TTC549 (cell line): Measurements from ENCODE around the gene ZNF410.
A peak's percentile ranks its signal among the peaks of the same experiment; 100 is the strongest.
"Not testable (repeated sequence)": the region's sequence is repeated elsewhere in the genome, so short reads cannot be mapped to it uniquely, and the experiment has no call there.

Experiments
- FAIRE-seq: peaks from 2 replicates; lab custom pipeline; 2012; peaks lifted over from hg19 to GRCh38; lab: Jason Lieb, UNC

Gene ZNF410, protein sequence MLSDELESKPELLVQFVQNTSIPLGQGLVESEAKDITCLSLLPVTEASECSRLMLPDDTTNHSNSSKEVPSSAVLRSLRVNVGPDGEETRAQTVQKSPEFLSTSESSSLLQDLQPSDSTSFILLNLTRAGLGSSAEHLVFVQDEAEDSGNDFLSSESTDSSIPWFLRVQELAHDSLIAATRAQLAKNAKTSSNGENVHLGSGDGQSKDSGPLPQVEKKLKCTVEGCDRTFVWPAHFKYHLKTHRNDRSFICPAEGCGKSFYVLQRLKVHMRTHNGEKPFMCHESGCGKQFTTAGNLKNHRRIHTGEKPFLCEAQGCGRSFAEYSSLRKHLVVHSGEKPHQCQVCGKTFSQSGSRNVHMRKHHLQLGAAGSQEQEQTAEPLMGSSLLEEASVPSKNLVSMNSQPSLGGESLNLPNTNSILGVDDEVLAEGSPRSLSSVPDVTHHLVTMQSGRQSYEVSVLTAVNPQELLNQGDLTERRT

DNA sequence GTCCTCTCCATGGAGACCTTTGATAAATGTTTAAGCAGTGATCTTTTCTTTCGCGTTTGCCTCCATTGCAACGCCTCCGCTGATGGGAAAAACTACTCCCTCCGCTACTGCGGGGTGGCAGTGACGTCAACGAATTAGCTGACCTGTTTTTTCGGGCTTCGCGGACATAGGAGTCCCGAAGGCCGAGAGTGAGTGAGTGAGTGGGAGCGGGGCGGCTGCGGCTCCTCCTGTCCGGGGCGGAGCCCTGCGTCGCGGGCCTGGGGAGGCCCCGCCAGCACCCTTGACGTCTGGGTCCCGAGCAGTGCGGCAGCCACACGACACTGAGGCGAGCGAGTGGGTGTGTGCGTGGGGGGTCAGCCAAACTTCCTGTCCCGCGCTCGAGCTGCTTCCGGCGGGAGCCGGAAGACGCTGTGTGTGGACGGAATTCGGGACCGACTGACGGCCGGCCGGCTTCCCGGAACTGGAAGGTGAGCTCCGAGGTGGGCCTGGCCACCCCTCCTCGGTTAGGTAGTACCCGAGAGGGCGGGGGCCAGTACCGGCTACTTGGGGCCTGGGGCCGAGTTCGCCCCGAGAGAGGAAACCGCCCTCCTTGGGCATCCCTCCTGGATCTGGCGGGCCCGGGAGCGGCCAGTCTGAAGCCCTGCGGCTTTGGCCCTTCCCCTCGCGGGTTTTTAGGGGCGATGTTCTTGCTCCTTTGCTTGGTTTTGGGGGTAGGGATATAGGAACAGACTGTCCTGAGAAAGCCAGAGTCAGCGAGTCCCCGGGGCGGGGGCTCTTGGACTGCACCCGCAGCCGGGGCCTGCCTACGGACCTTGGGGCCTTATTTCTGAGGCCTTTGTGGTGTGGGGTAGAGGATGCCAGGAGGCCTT lies at the start of gene ZNF410:
Gene ZNF410, plus strand, starts transcription at position 411 of the 869 bp plus-strand sequence. CDS start 5,317 bp downstream, outside the sequence.
- peak; percentile 79 for FAIRE-seq

DNA sequence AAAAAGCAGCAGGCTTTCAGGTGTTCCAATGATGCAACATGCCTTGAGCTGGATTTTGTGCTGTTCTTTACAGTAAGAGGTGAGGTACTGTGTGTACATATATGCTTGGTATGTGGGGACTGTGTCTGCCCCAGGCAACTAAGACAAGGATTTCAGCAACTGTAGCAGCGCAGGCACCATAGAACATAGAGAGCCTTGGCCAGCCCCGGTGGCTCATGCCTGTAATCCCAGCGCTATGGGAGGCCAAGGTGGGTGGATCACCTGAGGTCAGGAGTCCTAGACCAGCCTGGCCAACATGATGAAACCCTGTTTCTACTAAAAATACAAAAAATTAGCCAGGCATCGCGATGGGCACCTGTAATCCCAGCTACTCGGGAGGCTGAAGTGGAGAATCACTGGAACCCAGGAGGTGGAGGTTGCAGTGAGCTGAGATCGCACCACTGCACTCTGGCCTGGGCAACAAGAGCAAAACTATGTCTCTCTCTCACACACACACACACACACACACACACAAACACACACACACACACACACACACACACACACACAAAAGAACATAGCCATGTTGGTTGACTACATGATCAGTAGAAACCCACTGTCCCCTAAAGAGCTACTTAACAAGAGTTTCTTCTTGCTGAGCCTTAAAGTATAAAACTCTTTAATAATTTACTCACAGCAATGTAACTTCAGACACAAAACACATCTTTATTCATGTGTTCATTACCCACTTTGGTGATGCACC lies 48.2 kb upstream of the ZNF410 start:
- not testable (repeated sequence) for FAIRE-seq

DNA sequence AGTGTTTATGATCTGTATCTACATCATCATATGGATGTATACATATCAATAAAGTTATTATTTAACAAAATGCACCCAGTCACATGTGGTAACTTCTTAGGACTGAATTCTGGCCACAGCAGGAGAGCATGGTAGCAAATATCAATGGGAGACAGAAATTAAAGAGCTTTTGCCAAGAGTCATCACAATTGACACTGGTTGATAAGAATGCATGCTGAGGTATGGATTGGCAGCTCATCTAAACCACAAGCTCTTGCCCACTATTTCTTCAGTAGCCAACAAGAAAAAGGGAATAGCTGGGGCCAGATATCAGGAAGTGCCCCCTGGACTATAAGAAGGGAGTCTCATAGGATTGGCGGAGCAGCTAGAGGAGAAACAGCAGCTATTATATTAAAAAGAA lies 44.5 kb upstream of the ZNF410 start:
- FAIRE-seq, result no peak

DNA sequence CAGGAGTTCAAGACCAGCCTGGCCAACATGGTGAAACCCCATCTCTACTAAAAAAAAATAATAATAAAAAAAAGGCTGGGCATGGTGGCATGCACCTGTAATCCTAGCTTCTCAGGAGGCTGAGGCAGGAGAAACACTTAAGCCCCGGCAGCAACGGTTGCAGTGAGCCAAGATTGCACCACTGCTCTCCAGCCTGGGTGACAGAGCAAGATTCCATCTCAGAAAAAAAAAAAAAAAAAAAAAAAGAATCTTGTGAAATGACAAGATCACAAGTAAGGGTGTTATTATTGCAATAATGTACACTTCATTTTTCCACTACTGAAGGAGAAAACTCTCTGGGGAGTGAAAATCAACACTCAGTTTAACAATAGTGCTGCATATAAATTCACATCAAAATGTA lies 43.8 kb upstream of the ZNF410 start:
- no peak for FAIRE-seq

DNA sequence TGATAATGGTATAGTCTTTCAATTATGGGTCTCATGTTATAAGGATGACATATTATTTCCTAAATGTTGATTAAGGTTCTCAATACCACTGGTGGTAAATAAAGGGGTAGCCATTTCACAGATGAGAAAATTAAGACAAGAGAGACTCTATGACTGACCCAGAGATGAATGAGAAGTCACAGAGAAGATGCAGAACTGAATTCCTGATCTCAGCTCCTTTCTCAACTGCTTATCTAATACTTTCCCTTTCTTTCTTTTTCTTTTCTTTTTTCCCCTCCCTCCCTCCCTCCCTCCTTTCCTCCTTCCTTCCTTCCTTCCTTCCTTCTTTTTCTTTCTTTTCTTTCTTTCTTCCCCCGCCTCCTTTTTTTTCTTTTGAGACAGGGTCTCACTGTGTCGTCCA lies 43.4 kb upstream of the ZNF410 start:
- no peak for FAIRE-seq

DNA sequence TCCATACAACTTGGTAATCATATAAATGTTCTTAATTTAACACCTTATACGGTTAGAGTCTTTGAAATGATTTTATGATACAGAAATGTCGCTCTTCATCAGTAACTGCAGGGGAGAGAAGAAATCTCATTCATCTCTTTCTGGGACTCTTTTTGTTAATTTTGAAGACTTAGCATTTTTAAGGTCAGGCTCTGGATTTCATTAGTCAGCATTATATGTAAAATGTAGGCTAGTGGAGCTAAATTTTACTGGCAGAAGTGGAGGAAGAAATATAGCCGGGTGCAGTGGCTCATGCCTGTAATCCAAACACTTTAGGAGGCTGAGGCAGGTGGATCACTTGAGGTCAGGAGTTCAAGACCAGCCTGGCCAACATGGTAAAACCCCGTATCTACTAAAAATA lies 39.7 kb upstream of the ZNF410 start:
- FAIRE-seq, result no peak

DNA sequence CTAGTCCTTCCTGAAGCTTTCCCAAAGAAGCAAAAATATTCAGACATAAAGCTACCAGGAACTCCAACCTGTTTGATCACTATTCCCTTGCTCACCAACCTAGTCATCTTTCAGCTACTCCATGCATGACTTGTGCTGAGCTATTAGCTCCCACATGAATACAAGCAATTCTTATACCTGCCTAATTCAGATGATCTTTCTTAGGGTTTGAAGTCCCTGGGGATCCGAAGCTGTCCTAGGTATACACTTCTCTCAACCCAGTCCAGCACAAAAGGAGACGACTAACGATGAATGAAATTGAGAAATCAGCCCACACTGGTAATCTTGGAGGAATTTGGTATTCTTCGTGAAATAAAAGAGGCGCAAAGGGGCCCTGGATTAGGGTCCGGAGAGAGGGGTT lies 35.7 kb upstream of the ZNF410 start:
- FAIRE-seq, result no peak

DNA sequence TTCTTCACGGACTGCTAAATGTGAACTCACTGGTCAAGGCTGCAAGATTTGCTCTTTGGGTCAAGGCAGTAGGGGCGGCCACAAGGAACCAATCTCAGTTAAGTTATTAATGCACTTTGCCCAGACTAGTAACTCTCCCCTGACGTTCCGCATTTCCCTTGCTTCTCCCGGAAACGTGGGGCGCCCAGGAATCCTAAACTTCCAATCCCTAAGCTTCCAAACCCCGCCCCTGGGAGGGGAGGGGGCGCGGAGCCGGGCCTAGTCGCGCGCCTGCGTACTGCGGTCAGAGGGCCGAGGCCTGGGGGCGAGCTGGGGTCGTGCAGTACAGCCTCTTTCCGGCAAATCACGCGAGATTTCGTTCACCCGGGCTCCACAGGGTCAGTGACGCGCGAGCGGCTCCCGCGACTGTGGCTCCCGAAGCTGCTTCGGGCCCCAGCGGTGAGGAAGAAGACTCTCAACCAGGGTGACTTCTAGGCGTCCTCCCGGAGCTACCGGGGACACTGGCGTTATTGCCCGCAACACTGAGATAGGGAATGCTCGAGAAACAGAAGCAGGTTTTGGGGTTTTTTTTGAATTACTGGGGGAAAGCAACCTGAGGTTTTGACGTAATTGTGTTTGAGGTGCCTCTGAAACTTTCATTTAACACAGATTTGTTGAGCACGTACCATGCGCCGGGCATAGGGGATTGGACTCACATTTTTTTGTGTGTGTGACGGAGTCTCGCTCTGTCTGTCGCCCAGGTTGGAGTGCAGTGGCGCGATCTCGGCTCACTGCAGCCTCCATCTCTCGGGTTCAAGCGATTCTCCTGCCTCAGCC lies 34.9 kb upstream of the ZNF410 start, which contains the start of gene PTGR2:
Gene PTGR2, plus strand, starts transcription at position 265 of the 816 bp plus-strand sequence. CDS start 7,032 bp downstream, outside the sequence.
- peak; percentile 76 for FAIRE-seq

DNA sequence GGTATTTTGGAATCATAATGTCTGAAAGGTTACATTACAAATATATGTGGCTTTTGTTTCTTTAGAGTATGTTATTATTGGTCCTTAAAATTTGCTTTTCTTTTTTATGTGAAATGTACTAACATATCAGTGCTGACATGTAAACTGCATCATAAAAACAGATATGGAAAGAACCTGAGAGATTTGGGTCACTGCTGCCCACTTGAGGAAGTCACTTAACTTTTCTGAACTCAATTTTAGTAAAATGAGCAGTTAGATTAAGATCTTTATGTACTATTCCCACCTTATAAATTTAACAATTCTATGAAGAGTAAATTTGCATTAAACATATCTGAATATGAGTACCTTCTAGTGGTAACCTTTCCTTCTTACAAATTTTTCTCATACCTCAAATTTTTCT lies 27.5 kb upstream of the ZNF410 start:
- no peak for FAIRE-seq

DNA sequence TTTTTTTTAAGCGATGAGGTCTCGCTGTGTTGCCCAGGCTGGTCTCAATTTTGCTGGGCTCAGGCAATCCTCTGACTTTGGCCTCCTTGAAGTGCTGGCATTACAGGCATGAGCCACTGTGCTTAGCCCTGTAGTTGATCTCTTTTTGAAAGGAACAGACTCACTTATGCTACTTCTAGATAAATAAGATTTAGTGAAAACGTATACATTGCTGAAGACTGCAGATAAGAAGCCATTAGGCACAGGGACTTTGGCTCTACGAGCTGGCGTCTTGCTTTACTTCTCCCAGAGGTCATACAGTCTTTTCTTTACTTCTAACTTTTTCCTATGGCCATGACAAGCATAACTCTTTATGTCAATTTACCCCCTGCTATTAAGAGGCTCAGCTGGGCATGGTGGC lies 25.6 kb upstream of the ZNF410 start:
- FAIRE-seq, result no peak

DNA sequence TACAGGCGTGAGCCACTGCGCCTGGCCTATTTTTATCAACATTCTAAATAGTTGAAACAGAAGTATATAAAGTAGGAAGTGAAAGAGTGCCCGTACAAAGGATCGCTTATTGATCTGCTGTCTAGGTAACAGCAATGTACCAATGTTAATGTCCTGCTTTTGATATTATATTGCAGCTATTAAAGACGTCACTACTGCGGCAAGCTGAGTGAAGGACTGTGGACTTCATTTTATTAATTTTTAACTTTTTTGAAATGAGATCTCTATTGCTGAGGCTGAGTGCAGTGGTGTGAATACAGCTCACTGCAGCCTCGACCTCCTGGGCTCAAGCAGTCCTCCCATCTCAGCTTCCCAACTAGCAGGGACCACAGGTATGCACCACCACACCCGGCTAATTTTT lies 24.2 kb upstream of the ZNF410 start:
- FAIRE-seq, result no peak

DNA sequence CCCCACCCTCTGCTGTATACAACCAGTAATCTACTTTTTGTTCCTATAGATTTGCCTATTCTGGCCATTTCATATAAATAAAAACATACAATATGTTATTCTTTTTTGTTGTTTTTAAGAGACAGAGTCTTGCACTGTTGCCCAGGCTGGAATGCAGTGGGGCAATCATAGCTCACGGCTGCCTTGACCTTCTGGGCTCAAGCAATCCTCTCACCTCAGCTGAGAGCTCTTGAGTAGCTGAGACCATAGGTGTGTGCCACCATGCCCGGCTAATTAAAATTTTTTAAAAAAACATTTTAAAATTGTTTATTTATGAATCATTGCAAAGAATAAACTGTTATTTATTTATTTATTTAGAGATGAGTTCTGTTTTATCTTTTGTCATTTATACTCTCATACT lies 23.4 kb upstream of the ZNF410 start:
- no peak for FAIRE-seq

DNA sequence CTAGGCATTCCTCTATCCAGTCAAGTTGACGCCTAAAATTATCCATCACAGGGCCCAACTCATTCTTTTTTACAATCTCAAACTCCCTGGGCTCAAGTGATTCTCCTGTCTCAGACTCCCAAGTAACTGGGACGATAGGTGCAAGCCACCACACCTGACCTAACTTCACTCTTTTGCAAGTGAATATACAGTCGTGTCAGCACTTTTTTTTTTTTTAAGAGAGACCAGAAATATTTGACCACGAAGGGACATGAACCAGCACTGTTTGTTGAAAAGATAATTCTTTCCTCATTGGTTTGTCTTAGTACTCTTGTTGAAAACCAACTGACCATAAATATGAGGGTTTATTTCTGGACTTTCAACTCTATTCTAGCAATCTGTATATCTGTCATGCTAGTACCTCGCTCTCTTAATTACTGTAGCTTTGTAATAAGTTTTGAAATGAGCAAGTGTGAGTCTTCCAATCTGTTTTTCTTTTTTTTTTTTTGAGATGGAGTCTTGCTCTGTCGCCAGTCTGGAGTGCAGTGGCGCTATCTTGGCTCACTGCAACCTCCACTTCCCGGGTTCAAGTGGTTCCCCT lies 21.0 kb upstream of the ZNF410 start:
- no peak for FAIRE-seq

DNA sequence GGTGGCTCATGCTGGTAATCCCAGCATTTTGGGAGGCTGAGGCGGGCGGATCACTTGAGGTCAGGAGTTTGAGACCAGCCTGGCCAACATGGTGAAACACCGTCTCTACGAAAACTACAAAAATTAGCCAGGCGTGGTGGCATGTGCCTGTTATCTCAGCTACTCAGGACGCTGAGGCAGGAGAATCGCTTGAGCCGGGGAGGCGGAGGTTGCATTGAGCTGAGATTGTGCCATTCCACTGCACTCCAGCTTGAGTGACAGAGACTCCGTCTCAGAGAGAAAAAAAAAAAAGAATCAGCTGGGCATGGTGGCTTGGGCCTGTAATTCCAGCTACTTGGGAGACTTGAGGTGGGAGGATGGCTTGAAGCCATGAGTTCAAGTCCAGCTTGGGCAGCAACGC lies 16.9 kb upstream of the ZNF410 start:
- FAIRE-seq, result not testable (repeated sequence)

DNA sequence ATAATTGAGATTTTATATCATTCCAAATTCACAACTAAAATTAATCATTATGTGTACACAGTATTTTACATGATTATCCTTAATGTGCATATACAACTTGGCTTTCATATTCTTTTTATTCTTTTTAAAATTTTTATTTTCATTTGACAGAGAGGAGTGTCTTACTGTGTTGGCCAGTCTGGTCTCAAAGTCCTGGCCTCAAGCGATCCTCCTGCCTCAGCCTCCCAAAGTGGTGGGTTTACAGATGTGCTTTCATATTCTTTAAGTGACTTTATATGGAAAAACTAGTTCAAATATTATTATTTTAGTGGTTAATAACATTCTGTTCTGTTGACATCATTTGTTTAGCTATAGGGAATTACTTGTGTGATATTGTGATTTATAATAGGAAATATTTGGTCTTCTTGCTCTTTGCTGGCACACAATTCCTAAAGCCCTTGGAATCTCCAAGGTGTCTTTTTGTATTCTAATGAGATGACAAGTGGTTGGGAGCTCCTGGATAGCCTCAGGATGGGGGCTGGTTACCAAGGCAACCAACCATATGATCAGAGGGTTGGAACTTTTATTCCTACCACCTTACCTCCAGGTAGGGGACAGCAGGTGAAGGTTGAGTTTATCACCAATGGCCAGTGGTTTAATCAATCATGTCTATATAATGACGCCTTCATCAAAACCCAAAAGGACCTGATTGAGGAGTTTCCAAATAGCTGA lies 16.0 kb upstream of the ZNF410 start:
- no peak for FAIRE-seq

DNA sequence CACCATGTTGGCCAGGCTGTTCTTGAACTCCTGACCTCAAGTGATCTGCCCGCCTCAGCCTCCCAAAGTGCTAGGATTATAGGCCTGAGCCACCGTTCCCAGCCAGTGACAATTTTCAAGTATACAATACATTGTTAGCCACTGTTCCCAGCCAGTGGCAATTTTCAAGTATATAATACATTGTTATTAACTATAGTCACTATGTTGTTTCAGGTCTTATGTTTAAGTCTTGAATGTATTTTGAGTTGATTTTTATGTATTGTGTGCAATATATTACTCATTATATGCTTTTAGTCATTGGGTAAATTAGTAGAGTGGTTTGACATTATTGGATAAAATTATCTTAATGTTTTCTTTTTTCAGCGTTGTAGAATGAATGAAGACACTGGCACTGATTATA lies 13.0 kb upstream of the ZNF410 start:
- no peak for FAIRE-seq

DNA sequence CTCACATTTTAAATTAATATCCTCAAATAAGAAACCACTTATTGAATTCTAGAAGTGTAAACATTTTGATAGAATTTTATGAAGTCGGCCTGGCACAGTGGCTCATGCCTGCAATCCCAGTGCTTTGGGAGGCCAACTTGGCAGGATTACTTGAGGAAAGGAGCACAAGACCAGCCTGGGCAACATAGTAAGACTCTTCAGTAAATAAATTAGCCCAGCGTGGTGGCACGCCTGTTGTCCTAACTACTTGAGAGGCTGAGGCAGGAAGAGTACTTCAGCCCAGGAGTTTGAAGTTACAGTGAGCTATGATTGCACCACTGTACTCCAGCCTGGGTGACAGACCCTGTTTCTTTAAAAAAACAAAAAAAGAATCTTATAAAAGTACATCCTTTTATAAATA lies 8.9 kb upstream of the ZNF410 start:
- FAIRE-seq, result no peak

DNA sequence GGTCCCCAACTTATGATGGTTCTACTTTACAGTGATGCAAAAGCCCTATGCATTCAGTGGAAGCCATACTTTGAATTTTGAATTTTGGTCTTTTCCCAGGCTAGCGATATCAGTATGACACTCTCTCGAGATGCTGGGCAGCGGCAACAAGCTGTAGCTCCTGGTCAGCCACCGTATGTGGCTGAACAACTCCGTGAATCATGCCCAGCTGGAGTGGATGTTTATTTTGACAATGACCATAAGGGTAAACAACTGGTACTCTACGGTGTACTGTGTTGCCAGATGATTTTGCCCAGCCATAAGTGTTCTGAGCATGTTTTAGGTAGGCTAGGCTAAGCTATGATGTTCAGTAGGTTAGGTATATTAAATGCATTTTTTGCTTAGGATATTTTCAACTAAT lies 8.2 kb upstream of the ZNF410 start:
- no peak for FAIRE-seq

DNA sequence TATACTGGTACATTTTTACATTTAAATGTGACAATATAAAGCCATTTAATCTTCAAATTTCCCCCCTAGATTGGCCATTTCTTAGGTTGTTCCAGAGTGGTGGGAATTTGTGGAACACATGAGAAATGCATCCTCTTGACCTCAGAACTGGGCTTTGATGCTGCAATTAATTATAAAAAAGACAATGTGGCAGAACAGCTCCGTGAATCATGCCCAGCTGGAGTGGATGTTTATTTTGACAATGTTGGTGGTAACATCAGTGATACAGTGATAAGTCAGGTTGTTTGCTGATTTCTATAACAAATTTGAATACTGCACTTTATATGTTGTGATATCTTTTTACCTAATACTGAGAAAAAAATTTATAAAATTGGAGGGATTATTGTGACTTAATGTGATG lies 7.6 kb upstream of the ZNF410 start:
- FAIRE-seq, result no peak

DNA sequence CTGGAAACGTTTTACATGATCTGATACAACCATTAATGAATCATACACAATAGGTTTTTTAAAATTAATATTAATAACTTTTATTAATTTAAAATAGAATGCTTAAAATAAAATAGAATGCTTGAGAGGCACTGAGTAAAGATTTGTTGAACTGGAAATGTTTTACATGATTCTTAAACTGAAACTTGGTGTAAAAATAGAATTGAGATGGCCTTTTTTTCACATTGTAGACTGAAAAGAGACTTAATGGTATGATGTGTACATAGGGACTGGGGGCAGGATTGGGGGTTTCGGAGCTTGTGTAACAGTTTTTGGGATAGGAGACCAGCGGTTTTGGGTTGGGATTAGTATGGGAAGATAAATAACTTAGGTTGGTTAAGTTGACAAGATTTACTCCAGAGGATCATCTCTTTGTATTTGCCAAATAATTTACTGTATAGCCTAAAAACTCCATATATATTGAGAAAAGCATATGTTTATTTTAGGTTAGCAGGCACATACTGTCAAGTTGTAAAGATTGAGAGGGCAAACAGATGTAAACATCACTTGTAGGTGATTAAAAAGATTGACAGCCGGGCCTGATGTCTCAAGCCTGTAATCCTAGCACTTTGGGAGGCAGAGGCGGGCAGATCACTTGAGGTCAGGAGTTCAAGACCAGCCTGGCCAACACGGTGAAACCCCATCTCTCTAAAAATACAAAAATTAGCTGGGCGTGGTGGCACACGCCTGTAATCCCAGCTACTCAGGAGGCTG lies 2.0 kb upstream of the ZNF410 start:
- FAIRE-seq, result peak; percentile 52
